Mesenteric fat pad (tissue), 1 donor: Measurements from ENCODE around the gene HHLA2. TPM values are rescaled to one million over a fixed set of nuclear protein-coding genes. Genes with fewer than 3 reads are reported as not detected.
"Not testable (repeated sequence)": the region's sequence is repeated elsewhere in the genome, so short reads cannot be mapped to it uniquely, and the experiment has no call there.

ENCODE experiments used
- DNase-seq: peaks from one replicate; pipeline ENCODE4 v3.0.0-alpha.2; 2020; ENCODE audit warnings: low spot score
- long read RNA-seq: library from polyadenylated mRNA; unstranded; transcript quantifications from one replicate; pipeline ENCODE4 v2.0.0, GENCODE V29; 2020
- total RNA-seq: library from RNA; stranded (reverse); fragmentation: NEBNext Ultra II Directional; extraction: Animal tissue kit (Norgen Biotek cat#: 25700); gene quantifications from one replicate; pipeline ENCODE4 v1.2.1, GENCODE V29; 2021
- donor health status: DM: yes; HTN: yes; CAD: no.

Gene HHLA2, protein sequence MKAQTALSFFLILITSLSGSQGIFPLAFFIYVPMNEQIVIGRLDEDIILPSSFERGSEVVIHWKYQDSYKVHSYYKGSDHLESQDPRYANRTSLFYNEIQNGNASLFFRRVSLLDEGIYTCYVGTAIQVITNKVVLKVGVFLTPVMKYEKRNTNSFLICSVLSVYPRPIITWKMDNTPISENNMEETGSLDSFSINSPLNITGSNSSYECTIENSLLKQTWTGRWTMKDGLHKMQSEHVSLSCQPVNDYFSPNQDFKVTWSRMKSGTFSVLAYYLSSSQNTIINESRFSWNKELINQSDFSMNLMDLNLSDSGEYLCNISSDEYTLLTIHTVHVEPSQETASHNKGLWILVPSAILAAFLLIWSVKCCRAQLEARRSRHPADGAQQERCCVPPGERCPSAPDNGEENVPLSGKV
- 0.32 TPM for total RNA-seq
- long read RNA-seq: 0 reads

DNA sequence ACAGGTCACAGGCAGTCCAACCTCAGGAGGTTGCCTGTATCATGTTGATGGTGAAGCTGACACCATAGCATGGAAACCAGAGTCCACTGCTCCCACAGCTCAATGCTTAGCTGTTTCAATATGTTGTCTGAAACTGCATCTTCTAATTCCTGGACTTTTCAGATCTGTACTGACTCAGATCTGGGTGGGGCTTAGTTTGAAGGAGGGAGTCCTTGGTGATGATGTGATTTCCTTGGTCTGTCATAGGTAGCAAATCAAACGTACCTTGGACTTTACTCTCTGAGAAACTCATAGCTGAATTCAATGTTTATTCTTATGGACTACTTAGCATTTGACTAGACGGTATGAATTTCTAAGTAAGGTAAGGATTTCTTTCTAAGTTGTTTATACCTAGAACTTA lies at the start of gene HHLA2:
Gene HHLA2, plus strand, starts transcription at position 310 of the 400 bp plus-strand sequence. CDS start 55,266 bp downstream, outside the sequence.
- DNase-seq: no peak

DNA sequence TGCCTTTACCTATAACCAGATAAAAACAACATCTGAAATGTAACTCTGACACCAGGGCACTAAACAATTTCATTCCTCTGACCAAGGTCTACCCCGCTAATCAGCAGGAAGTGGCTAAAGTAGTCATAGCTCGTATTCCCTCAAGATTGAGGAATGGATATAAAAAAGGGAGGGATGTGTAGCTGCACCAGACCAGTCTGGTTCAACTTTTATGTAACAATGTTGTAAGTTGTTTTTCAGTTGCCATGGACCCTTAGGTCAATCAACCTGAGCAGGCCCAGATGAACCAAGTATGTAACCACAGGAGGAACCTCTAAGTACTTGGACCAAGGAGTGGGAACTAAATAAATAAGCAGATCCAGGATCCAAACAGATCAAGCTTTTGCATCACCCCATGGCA lies 45.7 kb upstream of the HHLA2 start:
- DNase-seq: no peak

DNA sequence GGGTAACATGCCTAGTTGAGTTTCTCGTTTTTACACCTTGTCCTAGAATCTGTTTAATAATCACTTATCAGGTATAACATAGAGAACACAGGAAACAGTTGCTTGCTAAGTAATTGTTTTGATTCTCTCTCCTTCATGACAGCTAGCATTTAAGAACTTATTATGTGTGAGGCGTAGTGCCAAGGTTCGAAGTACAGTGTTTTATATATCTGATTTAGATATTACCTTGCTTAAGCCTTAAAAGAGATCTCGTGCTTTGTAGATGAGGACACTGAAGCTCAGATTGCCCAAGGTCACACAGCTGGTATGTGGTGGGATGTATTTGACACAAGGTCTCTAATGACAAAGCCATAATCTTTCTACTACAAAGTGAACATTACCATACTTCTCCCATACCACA lies 45.1 kb upstream of the HHLA2 start:
- no peak for DNase-seq

DNA sequence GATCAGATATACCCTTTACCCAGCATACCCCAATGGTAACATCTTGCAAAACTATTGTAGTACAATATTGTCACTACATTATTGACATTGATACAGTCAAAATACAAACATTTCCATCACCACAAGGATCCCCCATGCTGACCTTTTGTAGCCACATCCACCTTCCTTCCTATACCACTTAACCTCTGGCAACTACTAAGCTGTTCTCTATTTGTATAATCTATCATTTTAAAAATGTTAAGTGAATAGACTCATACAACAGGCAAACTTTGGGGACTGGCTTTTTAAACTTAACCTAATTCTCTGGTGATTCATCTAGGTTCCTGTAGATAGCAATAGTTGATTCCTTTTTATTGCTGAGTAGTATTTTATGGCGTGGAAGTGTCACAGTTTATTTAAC lies 44.5 kb upstream of the HHLA2 start:
- DNase-seq: no peak

DNA sequence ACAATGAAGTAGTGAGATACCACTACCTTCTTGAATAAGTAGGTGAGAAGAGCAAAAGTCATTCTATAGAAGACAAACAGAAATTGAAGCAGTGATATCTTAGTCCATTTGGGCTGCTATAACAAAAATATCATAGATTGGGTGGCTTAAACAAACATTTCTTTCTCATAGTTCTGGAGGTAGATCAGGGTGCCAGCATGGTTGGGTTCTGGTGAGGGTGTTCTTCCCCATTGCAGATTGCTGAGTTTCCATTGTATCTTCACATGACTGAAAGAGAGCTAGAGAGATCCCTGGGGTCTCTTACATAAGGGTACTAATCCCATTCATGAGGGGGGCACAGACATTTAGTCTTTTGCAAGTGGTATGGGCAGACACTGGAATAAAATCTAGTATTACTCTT lies 41.2 kb upstream of the HHLA2 start:
- no peak for DNase-seq

DNA sequence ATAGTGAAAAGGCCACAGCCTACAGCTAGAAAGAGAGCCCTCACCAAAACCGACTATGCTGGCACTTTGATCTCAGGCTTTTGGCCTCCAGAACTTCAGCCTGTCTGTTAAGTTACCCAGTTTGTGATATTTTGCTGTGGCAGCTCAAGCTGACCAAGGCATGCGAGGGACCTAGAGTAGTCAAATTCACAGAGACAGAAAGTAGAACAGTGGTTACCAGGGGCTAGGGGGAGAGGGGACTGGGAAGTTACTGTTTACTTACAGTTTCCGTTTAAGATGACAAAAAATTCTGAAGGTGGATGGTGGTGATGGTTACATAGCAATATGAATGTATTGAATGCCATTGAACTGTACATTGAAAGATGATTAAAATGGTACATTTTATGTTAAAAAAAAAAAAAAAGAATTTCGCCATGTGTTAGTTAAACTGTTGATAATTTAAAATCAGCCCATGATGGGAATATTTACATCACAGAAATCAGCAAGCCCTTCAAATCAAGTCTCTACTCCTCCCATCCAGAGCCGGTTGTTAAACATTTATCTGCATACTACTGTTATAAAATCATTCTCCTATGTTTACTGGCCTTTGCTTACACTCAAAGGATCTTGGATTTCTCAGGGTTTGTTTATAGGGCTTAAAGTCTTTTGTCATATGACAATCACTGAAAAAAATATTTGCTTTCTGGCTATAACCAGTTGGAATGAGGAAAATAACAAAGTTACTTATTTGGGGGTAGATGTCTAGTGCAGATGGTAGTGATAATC lies 31.6 kb upstream of the HHLA2 start:
- DNase-seq: not testable (repeated sequence)

DNA sequence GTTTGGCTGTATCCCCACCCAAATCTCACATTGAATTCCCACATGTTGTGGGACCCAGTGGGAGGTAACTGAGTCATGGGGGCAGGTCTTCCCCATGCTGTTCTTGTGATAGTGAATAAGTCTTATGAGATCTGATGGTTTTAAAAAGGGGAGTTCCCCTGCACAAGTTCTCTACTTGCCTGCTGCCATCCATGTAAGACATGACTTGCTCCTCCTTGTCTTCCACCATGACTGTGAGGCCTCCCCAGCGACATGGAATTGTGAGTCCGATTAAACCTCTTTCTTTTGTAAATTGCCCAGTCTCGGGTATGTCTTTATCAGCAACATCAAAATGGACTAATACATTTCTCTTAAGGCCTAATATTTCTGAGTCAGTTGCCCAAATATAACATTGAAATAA lies 28.1 kb upstream of the HHLA2 start:
- not testable (repeated sequence) for DNase-seq

DNA sequence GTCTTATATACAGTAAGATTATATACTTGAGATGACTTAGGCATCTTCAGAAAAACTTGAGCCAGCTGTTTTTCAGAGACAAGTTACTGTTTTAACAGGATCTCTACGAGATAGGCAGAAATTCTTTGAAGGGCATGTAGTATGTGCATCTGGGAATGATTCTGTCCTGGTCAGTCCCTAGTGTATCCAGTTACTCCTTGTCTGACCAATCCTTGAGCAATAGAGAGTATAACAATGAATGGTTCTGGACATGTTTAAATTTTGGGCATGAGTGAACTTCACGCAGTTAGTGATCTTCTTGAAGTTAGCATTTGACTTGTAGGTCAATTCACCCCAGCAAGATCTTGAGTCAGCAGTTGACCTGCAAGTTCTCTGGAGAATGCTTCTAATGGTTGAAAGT lies 24.7 kb upstream of the HHLA2 start:
- no peak for DNase-seq

DNA sequence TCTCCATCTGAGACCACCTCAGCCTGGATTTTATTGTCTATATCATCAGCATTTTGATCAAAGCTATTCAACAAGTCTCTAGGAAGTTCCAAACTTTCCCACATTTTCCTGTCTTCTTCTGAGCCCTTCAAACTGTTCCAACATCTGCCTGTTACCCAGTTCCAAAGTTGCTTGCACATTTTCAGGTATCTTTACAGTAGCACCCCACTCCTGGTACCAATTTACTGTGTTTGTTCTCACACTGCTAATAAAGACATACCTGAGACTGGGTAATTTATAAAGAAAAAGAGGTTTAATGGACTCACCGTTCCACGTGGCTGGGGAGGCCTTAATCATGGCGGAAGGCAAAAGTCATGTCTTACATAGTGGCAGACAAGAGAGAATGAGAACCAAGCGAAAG lies 17.3 kb upstream of the HHLA2 start:
- not testable (repeated sequence) for DNase-seq

DNA sequence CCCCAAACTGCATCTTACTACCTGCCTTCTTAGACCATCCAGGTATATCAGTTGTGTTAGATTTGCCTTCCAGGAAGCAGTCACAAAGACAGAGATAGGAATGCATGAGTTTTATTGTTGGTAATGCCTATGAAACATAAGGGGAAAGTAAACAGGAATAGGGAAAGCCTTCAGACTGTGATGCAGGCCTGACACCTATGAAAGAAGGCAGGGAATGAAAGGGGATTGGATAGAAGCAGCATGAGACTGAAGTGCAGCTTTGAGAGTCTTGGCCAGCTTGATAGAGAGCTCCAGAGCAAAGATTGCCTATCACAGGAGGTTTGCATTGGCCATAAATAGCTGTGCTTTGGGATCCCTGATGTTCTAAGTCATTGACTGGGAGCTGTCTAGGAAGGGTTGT lies 15.9 kb upstream of the HHLA2 start:
- DNase-seq: no peak

DNA sequence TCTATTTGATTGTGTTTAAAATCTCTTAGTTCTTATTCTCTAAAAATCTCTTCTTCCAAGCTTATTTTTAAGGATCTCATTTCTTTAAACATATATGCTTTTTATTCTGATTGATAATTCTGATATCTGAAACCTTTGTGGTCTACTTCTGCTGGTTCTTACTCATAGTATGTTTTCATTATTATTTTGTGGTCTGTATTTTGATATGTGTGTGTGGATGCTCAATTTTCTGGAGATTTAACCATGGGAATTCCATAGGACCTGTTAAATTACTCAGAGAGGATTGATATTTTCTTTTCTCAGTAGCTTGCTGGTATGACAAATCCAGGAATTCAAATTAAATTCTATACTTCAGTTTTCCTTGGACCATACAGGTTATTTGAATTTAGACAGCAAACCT lies 14.7 kb upstream of the HHLA2 start:
- DNase-seq: no peak

DNA sequence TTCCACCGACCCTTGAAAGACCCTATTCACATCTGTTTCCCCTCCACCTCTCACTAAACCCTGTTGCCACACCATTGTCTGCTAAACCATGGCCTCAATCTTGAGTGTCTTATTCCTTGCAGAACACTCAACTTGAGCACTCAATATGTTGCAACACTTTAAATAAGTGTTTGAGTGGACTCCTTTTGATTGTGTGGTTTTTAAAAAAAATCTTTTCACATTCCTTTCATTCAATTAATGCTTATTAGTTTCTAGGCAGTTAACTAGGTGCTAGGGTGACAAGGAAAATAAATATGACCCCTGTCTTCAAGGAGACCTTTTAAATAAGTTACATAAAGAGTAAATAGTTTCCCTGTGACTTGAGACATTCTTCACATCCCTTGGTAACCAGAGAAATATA lies 13.3 kb upstream of the HHLA2 start:
- DNase-seq: no peak

DNA sequence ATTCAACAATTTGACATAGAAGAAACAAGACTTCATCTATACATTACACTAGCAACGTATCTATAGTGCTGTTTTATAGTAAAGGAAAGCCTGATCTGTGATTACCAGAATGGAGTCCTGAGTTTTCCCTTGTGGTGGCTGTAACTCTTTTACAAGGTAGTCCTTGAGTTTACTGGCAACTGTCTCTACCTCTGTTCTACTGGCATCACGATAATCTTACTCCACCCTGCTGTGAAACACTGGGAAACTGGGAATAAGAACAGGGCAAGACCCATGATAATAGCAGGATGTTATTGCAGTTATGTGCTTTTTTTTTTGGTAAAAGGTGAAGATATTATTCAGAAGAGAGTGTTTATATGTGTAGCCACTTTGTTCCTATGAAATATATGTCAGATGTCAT lies 12.4 kb upstream of the HHLA2 start:
- no peak for DNase-seq

DNA sequence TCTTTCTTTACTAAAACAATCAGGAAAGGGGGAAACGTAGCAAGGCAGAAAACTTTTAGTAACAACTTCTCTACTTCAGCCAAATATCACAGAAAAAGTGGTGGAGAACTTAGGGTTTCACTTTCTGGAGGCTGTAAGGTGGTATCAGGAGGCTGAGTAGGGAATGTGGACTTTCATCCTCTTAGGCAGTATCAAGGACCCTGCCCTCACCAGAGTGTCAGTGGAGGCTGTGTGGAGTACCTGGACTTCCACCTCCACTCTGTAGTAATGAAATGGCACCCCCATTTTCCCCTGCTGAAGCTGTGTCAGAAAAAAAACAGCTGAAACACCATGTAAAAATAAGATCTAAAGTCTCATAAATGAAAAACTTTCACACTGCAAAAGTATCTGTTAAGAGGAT lies 11.2 kb upstream of the HHLA2 start:
- DNase-seq: no peak

DNA sequence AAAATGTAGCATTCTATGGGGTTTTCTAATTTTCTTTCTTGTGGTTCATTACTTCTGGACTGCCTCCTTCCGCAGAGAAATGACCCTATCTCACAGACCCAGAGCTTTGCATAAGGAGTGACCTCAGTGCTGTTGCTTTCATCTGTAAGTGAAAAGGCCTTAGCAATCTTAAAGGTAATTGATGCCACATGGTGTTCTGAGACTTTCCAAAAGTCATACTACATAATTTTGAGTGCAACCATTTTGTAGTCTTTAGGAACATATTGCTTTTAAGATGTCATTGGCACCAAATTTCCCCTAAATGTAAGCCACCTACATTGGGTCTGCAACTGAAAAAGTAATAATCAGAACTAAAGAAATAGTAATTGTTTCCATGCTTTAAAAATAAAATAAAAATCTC lies 9.2 kb upstream of the HHLA2 start:
- DNase-seq: no peak

DNA sequence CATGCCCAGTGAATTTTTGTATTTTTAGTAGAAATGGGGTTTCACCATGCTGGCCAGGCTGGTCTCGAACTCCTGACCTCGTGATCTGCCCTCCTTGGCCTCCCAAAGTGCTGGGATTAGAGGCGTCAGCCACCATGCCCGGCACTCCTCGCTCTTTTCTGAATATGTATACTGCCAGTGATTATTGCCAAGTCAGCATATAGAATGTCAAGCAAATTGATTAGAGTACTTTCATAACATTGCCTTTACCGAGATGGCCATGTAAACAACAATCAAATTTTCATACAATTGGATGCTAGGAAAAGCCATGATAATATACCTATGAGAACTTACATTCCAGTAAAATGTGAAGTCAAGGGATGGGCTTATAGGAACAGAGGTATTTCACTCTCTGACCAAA lies 8.2 kb upstream of the HHLA2 start:
- not testable (repeated sequence) for DNase-seq

DNA sequence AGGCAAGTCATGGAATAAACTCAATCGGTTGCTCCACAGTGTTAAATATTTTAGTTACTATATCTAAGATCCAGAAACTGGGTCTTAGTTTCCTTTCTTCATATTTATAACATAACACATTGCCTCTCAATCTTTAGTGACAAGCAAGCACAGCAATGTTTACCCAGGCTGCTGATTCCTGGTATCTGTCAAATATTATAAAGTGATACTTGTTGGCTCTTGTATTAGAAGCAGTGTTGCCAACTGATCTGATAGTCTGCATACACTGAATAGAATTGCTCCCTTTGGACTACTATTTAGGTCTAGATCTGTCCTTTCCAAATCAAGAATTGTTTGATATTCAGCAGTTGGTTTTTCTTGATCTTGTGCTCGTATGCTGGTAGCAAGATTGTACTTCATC lies 7.2 kb upstream of the HHLA2 start:
- no peak for DNase-seq

DNA sequence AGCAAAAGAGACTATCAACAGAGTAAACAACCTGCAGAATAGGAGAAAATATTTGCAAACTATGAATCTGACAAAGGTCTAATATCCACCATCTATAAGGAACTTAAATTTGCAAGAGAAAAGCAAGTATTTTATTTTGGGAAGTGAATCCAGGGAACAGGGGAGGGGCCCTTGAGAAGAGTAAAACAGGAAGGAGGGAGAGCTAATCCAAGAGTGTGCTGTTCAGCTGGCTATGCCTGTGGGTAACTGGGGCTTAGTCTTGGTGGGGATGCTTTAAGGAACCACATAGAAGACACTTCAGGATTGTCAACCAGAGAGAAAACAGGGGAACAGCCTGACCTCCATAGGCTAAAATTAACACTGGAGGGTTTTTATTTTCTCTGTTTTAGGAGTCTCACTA lies 3.9 kb upstream of the HHLA2 start:
- no peak for DNase-seq

DNA sequence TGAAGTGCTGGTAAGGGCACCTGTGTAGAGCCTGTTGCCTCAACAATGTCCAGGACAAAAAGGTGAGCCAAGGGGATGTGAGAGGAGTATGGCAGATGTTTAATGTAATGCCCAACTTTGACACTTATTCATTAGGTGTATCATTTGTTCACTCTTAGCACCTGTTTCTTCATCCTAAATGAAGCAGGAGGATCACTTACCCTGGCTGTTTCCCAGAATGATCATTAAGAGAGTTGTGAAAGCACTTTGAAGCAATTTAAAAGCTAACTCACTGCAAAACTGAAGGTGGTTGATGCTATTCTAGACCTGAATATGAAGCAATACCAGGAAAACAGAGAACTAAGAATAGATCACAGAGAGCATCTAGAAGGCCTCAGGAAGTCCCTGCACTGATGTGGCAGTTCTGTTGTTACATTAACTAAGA lies 3.4 kb upstream of the HHLA2 start:
- no peak for DNase-seq

DNA sequence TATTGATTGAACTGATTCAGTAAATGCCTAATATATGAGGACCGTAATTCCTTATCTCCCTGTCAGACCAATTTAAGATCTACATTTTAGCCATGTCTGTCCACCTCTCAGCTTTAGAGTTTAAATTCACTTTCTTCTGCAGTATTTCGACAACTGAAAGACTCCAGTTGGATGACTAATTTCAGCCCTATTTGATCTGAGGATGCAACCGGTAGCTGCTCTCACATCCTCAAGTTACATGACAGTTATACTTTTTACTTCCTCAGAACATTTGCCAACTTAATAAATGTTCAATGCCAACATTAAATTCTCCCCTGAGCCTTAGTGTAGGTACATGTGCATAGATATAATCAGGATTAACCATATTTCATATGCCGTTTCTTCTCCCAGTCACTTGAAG lies 2.5 kb upstream of the HHLA2 start:
- no peak for DNase-seq

DNA sequence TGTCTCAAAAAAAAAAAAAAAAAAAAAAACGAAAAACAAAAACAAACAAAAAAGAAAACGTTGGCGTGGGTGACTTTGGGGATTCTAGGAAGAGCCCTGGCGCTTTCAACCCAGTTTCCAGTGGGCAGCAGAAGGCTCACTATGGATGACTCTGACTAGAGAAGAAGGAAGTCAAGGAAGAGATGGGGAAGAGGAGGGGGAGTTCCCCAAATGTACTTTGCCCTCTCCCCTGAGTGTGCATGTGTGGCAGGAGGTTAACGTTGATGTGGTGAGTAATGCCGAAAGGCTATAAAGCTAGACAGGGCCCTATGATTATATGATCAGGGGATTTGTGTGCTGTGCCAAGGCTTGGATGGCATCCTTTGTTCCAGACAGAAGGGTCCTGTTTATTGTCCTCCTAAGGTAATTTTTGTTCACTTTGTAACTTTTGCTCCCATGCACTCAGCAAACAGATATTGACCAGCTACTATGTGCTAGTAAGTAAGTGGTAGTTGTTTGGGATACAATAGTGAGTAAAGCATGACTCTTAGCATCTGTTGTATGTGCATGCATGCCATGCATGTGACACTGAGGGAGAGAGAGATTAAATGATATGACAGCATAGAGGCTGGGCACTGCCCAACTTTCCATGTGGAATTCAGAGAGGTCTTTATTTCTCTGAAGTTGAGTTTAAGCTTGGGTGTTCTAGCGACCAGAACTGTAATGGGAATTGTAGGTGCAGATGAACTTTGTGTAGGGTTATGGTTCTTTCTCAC lies 750 bp upstream of the HHLA2 start:
- DNase-seq: no peak

DNA sequence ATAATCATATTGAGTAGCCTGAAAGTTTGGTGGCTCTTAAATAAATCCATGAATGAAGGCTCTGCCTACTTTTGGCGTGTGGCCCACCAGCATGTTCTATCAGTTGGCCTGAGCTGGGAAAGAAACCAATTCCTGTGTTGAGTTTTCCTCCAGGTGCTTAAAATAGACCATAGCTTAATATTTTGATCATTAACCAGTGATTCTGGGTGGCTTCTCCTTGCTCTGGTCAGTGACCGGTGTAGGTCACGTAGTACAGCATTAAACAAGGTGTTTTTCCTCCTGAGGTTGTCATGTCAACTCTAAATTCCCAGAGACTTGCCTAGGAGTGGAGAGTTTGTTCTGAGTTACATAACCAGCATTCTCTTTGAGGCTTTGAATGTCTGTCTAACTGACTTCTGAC lies 1.3 kb downstream of the HHLA2 start:
- no peak for DNase-seq
